Subcutaneous abdominal adipose tissue (tissue), 5 donors: ENCODE data around the gene RBM4.

Experiments used
- H3K27ac ChIP-seq: one replicate; pipeline ENCODE4 v1.7.0; 2013; ENCODE audit warnings: low read depth, mild to moderate bottlenecking, inconsistent platforms, low read length, moderate library complexity
- H3K27me3 ChIP-seq, 5 donors: one replicate each; pipeline ENCODE4 v1.7.0; 2013; ENCODE audit warnings: low read length in 5 of 5, inconsistent platforms in 1 of 5; ENCODE audit not compliant: control insufficient read depth in 5 of 5, insufficient read depth in 4 of 5
- H3K36me3 ChIP-seq, 5 donors: one replicate each; pipeline ENCODE4 v1.7.0; 2013; ENCODE audit warnings: low read length in 5 of 5; ENCODE audit not compliant: control insufficient read depth in 5 of 5, insufficient read depth in 5 of 5
- H3K4me1 ChIP-seq, 5 donors: one replicate each; pipeline ENCODE4 v1.7.0; 2013; ENCODE audit warnings: low read length in 5 of 5, mild to moderate bottlenecking in 3 of 5, moderate library complexity in 1 of 5; ENCODE audit not compliant: control insufficient read depth in 5 of 5, insufficient read depth in 5 of 5
- H3K4me3 ChIP-seq, 5 donors: one replicate each; pipeline ENCODE4 v1.7.0; 2013; ENCODE audit warnings: low read length in 5 of 5, low read depth in 1 of 5
- H3K9ac ChIP-seq, 5 donors: one replicate each; pipeline ENCODE4 v1.7.0; 2013; ENCODE audit warnings: low read length in 5 of 5, mild to moderate bottlenecking in 4 of 5, moderate library complexity in 3 of 5
- H3K9me3 ChIP-seq, 5 donors: one replicate each; pipeline ENCODE4 v1.7.0; 2013; ENCODE audit warnings: low read length in 5 of 5; ENCODE audit not compliant: control insufficient read depth in 5 of 5
- donor health status: healthy.
- donor health status: healthy.
- donor health status: healthy.
- donor health status: healthy.
- donor health status: healthy.

Gene RBM4

GRCh38 chr11:66694056-66694410, 55.5 kb downstream of the RBM4 start:
- Histone ChIP-seq H3K36me3 (peaks cover 0 to 5% (median 0%) of the 10 kb centered on the region in 5 donors), H3K27ac (no peak overlapping the region), H3K9ac (no peak overlapping the region)

GRCh38 chr11:66694732-66695207, 56.3 kb downstream of the RBM4 start:
- Histone ChIP-seq H3K36me3 (peaks cover 0 to 5% (median 0%) of the 10 kb centered on the region in 5 donors), H3K4me3 (no peak overlapping the region), H3K27ac (no peak overlapping the region), H3K4me1 (peaks cover 0 to 2% (median 0%) of the 10 kb centered on the region in 5 donors), H3K9me3 (peaks cover 0 to 5% (median 0%) of the 10 kb centered on the region in 5 donors), H3K27me3 (peaks cover 0 to 2% (median 0%) of the 10 kb centered on the region in 5 donors), H3K9ac (no peak overlapping the region)

More at GRCh38 chr11:66694056-66694410, 55.5 kb downstream of the RBM4 start:
- Histone ChIP-seq H3K4me3 (no peak overlapping the region), H3K9me3 (no peaks in the 10 kb centered on the region), H3K4me1 (peaks cover 0 to 2% (median 0%) of the 10 kb centered on the region in 5 donors), H3K27me3 (peaks cover 0 to 2% (median 0%) of the 10 kb centered on the region in 5 donors)
